Smooth muscle cell (in vitro differentiated cells): ENCODE measurements around the gene FAM120A. TPM values are rescaled to one million over a fixed set of nuclear protein-coding genes. Genes with fewer than 3 reads are reported as not detected.

Experiments
- DNase-seq: peaks from one replicate; lab custom pipeline; 2025; ENCODE audit not compliant: unreplicated experiment; lab: John Stamatoyannopoulos, UW
- H2AFZ ChIP-seq: fragments of 200-600 bp; sonication (generic); 2 replicates; pipeline ENCODE4 v1.6.0; 2016; ENCODE audit warnings: antibody characterized with exemption, low read depth, mild to moderate bottlenecking
- H3F3A ChIP-seq: fragments of 200-600 bp; sonication (generic); 2 replicates; pipeline ENCODE4 v1.6.0; 2017; ENCODE audit warnings: antibody characterized with exemption, low read depth
- H3K27ac ChIP-seq: fragments of 200-600 bp; sonication (generic); 2 replicates; pipeline ENCODE4 v1.5.1; 2016; ENCODE audit warnings: low read depth, mild to moderate bottlenecking
- H3K27me3 ChIP-seq: fragments of 200-600 bp; sonication (generic); 2 replicates; pipeline ENCODE4 v1.6.1; 2016; ENCODE audit warnings: low read depth, mild to moderate bottlenecking
- H3K36me3 ChIP-seq: fragments of 200-600 bp; sonication (generic); 2 replicates; pipeline ENCODE4 v1.5.1; 2016; ENCODE audit warnings: low read depth
- H3K4me1 ChIP-seq: fragments of 200-600 bp; sonication (generic); 2 replicates; pipeline ENCODE4 v1.5.1; 2016; ENCODE audit warnings: low read depth
- H3K4me2 ChIP-seq: fragments of 200-600 bp; sonication (generic); 2 replicates; pipeline ENCODE4 v1.6.0; 2016; ENCODE audit warnings: mild to moderate bottlenecking
- H3K4me3 ChIP-seq: fragments of 200-600 bp; sonication (generic); 2 replicates; pipeline ENCODE4 v1.5.1; 2016; ENCODE audit warnings: mild to moderate bottlenecking
- H3K79me2 ChIP-seq: fragments of 200-600 bp; sonication (generic); 2 replicates; pipeline ENCODE4 v1.6.0; 2016; ENCODE audit warnings: low read depth, mild to moderate bottlenecking
- H3K9ac ChIP-seq: fragments of 200-600 bp; sonication (generic); 2 replicates; pipeline ENCODE4 v1.6.0; 2016; ENCODE audit warnings: low read depth
- H3K9me3 ChIP-seq: fragments of 200-600 bp; sonication (generic); replicated peaks from 2 replicates; pipeline ENCODE4 v1.5.1; 2016; ENCODE audit warnings: low read depth
- H4K20me1 ChIP-seq: fragments of 200-600 bp; sonication (generic); 2 replicates; pipeline ENCODE4 v1.6.0; 2016; ENCODE audit warnings: low read depth
- CTCF ChIP-seq: fragments of 200-600 bp; sonication (generic); IDR thresholded peaks from 2 replicates; pipeline ENCODE4 v1.5.1; 2017; ENCODE audit warnings: borderline replicate concordance, mild to moderate bottlenecking, antibody characterized with exemption; ENCODE audit not compliant: insufficient read depth, poor library complexity, severe bottlenecking
- WGBS: methylation state at CpG from one replicate; pipeline ENCODE4 v1.1.7; 2016; ENCODE audit warnings: low lambda C conversion rate; 5-methylcytosine and 5-hydroxymethylcytosine counted together
- polyA plus RNA-seq: library from polyadenylated mRNA; unstranded; fragments of >200 nt; fragmentation: Nextera tagmentation; extraction: Ambion mirVana; gene quantifications from 2 replicates; pipeline ENCODE4 v1.2.1, GENCODE V29; 2016
- total RNA-seq: library from RNA; depleted of rRNA; stranded (reverse); fragments of >200 nt; gene quantifications from 2 replicates; pipeline ENCODE4 v1.2.3, GENCODE V29; 2014

FAM120A gene
- total and polyA plus RNA-seq, 2 experiments from 2014 or later: 14.4 to 47.2 TPM

GRCh38 chr9:93541581-93542349, 90.3 kb downstream of the FAM120A start:
- H2AFZ ChIP-seq: no peak overlapping the region
- no peak for DNase-seq
- 93% methylated on average over 8 of the region's 8 CpGs for WGBS
- TF ChIP-seq CTCF: no peak
- no peak overlapping the region for H3K4me2 ChIP-seq
- no peaks in the 10 kb centered on the region for H3K27me3 ChIP-seq
- H3K9me3 ChIP-seq: no peaks in the 10 kb centered on the region
- no peak overlapping the region for H3K27ac ChIP-seq
- H3K36me3 ChIP-seq: no peaks in the 10 kb centered on the region
- no peaks in the 10 kb centered on the region for H3F3A ChIP-seq
- H4K20me1 ChIP-seq: peaks cover 43% of the 10 kb centered on the region
- no peak overlapping the region for H3K9ac ChIP-seq
- H3K4me3 ChIP-seq: no peak overlapping the region
- no peaks in the 10 kb centered on the region for H3K4me1 ChIP-seq
- H3K79me2 ChIP-seq: peaks cover 3% of the 10 kb centered on the region

- Histone ChIP-seq H3K9ac (no peak overlapping the region), H3K9me3 (no peaks in the 10 kb centered on the region), H3K79me2 (peaks cover 3% of the 10 kb centered on the region), H3K4me2 (no peak overlapping the region), H3K27ac (no peak overlapping the region), H3K4me1 (no peaks in the 10 kb centered on the region), H3K36me3 (no peaks in the 10 kb centered on the region), H3K4me3 (no peak overlapping the region), H3F3A (no peaks in the 10 kb centered on the region), H3K27me3 (no peaks in the 10 kb centered on the region), H4K20me1 (peaks cover 37% of the 10 kb centered on the region), H2AFZ (no peak overlapping the region)
- 96% methylated on average over 9 of the region's 9 CpGs for WGBS
- no peak for DNase-seq
- TF ChIP-seq CTCF: no peak
Observed at GRCh38 chr9:93543117-93543516, 91.6 kb downstream of the FAM120A start.

- Histone ChIP-seq H3K27ac (no peak overlapping the region), H3K4me1 (no peaks in the 10 kb centered on the region), H3F3A (no peaks in the 10 kb centered on the region), H4K20me1 (peaks cover 38% of the 10 kb centered on the region), H2AFZ (no peak overlapping the region), H3K4me3 (no peak overlapping the region), H3K36me3 (peaks cover 7% of the 10 kb centered on the region), H3K79me2 (peaks cover 3% of the 10 kb centered on the region), H3K9me3 (no peaks in the 10 kb centered on the region), H3K9ac (no peak overlapping the region), H3K27me3 (no peaks in the 10 kb centered on the region), H3K4me2 (no peak overlapping the region)
- no peak for DNase-seq
- no peak for TF ChIP-seq CTCF
- 97% methylated on average over 11 of the region's 11 CpGs for WGBS
Observed at GRCh38 chr9:93546356-93546755, 94.9 kb downstream of the FAM120A start.

- H3F3A ChIP-seq: no peaks in the 10 kb centered on the region
- DNase-seq: no peak
- H3K9ac ChIP-seq: no peak overlapping the region
- no peaks in the 10 kb centered on the region for H3K27me3 ChIP-seq
- H3K4me1 ChIP-seq: no peaks in the 10 kb centered on the region
- H3K9me3 ChIP-seq: no peaks in the 10 kb centered on the region
- H3K4me3 ChIP-seq: no peak overlapping the region
- H3K27ac ChIP-seq: no peak overlapping the region
- no peak overlapping the region for H2AFZ ChIP-seq
- no peak for TF ChIP-seq CTCF
- peaks cover 3% of the 10 kb centered on the region for H3K79me2 ChIP-seq
- H4K20me1 ChIP-seq: peaks cover 29% of the 10 kb centered on the region
- H3K4me2 ChIP-seq: no peak overlapping the region
- H3K36me3 ChIP-seq: peaks cover 20% of the 10 kb centered on the region
- 82% methylated on average over 5 of the region's 5 CpGs for WGBS
Observed at GRCh38 chr9:93549611-93550010, 98.1 kb downstream of the FAM120A start.
